Fibroblast of peridontal ligament (primary cell): Measurements from ENCODE around the gene SLC9A9.

Experiments used
- DNase-seq: peaks from one replicate; pipeline ENCODE4 v3.0.0-alpha.2; 2010; ENCODE audit errors: extremely low read depth

Gene SLC9A9

GRCh38 chr3:143843587-143843986, 4.7 kb downstream of the SLC9A9 start:
- no peak for DNase-seq

- DNase-seq: no peak
These were observed 7.6 kb downstream of the SLC9A9 start for GRCh38 chr3:143840636-143841035.

GRCh38 chr3:143839980-143840379, 8.3 kb downstream of the SLC9A9 start:
- no peak for DNase-seq

DNA sequence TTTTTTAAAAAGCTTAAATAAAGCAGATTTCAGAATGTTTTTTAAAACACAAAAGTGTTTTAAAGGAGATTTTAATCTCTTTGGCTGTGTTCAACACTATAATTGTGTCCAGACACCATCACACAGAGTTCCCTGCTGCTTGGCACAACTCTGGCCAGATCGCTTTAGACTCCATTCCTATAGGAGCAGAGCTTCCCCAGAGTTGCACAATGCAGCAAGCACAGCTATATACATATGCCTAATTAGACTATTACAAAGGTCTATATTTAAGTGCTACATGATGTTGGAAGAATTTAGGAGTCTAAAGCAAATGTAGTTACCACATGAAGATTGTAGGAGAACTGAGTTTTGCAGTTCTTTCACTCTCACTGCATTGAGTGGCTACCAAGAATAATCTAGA, 11.2 kb downstream of the SLC9A9 start:
- no peak for DNase-seq

GRCh38 chr3:143835312-143835711, 13.0 kb downstream of the SLC9A9 start:
- DNase-seq: no peak

- no peak for DNase-seq
These were observed 15.8 kb downstream of the SLC9A9 start for GRCh38 chr3:143832433-143832832.

DNA sequence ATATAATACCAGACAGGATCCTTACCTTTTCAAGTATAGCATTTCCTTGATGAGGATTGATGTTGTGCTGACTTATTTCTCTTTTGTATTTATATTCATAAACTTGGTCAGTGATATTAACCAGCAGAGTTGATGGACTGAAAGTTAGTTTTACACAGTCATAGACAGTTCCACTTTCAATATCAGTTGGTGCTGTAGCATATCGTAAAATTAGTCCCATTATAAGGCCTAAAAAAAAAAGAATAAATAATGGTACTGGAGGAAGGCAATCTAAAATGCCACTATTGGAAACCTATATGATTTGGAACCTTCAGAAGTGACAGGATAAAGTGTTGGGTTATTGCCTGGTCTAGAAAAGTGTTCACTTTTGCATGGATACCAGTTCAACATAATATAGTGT, 16.3 kb downstream of the SLC9A9 start:
- no peak for DNase-seq

DNA sequence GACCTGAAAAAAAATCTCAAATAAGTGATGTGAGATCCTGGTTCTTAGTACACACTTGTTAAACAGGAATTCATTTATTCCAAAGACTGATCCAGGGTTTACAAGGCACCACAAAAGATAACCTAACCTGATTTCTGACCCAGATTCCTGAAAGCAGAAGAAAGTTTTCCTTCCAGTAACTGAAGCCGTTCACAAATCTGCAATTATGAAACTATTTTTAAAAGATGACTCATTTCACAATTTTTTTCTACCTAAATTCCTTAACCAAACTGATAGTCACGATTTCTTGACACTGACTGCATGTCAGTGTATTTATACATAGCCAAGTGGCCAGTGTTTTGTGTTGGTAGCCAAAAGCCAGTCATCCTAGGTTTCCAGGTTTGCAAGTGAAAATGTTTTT, 17.1 kb downstream of the SLC9A9 start:
- peak; percentile 67 for DNase-seq

GRCh38 chr3:143830786-143831185, 17.5 kb downstream of the SLC9A9 start:
- no peak for DNase-seq

- DNase-seq: no peak
These were observed 18.2 kb downstream of the SLC9A9 start for GRCh38 chr3:143830063-143830462.

GRCh38 chr3:143827425-143827824, 20.8 kb downstream of the SLC9A9 start:
- no peak for DNase-seq

GRCh38 chr3:143826296-143826695, 22.0 kb downstream of the SLC9A9 start:
- no peak for DNase-seq

DNA sequence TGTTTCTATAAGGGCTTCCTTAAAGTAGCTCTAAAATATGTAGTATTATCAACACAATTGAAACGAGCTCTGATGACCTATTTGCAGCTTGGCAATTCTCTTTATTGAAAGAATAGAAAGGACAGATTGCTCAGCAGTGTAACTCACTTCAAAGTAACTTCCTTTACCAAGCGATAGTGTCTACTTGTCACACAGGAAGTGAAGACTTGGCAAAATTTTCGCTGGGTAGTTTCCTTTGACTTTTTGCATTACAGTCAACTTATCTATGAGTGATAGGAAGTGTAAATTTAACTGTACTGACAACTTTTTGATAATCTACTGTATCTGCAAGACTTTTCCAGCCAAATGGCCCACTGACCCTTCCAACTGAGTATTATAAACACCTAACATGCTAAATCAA, 22.8 kb downstream of the SLC9A9 start:
- no peak for DNase-seq

DNA sequence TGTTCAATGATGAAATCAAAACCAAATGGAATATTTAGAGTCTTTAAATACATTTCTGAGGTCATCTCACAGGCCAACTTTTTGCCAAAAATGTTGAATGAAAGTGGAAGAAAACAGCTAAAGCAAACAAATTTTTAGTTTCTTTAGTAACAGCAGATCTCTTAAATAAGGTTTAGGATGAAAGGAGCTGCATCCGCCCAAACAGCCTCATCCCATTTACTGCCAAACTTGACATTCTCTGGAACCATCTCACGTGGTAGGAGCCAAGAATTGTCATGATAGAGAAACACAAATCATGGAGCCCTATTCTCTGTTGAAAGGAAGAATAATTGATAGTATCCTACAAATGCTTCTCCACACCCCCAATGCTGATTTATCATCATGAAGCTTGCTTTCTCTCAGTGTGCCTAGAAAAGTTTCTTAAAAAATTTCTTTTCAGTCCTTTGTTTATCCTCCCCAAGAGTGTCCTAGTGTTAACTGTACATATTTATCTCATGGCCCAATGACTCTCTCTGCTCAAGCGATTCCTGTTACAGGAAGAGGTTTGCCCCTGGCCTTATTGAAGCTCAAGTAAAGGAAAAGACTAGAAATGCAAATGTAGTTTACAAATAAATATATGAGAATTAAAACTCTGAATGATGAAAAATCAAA, 23.4 kb downstream of the SLC9A9 start:
- DNase-seq: peak; percentile 60

DNA sequence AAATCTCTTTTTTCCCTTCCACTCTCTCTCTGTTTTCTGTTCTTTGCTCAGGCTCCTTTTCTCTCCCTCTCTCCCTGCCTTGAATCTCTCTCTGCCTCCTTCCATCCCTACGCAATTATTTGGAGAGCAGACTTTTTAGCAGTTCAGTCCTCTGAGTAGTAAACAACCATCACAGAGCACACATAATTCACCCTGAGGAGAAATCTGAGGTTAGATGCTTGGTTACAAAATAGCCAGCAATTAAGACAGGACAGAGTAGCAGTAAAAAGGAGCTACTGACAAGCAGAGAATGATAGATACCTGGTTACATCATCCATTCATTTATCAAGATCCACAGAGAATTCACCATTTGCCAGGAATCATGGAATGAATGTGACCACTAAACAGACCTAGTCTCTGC, 25.5 kb downstream of the SLC9A9 start:
- DNase-seq: no peak

DNA sequence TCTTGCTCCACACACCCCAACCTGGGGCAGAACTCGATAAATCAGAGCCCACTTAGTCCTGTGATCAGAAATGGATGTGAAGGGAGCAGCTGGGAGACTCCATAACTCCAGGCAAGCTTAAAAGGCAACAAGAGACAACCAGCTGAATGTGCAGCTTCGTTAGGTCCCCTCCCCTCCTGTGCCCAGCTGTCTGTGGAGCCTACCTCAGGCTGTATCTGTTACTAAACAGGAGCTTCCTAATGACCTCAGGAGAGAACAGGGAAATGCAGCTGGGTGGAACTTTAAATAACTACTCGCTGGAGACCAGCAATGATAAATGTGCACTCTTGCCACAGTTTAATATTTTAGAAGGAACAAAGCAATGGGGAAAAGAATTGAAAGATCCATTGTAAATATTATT, 25.9 kb downstream of the SLC9A9 start:
- no peak for DNase-seq

GRCh38 chr3:143821862-143822261, 26.4 kb downstream of the SLC9A9 start:
- no peak for DNase-seq

- DNase-seq: no peak
These were observed 27.6 kb downstream of the SLC9A9 start for GRCh38 chr3:143820466-143821221.

GRCh38 chr3:143819890-143820289, 28.4 kb downstream of the SLC9A9 start:
- DNase-seq: no peak

DNA sequence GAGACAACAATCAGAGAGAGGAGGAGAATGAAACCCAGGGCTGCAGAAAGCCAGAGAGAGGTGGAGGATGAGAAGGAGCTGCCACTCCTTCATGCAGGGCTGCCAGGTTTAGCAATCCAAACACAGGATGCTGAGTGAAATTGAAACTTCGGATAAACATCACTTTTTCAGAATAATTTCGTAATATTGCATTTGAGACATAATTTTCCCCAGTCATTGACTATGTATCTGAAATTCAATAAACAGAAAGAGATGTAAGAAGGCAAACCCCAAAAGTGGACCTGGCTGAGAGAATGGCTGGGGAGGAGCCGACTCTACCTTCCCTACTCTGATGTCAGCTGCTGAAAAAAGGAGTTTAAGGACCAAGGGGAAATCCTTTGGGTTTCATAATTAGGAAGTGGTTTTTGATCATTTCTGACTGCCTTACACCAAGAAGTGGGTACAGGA, 33.8 kb downstream of the SLC9A9 start:
- peak; percentile 52 for DNase-seq

DNA sequence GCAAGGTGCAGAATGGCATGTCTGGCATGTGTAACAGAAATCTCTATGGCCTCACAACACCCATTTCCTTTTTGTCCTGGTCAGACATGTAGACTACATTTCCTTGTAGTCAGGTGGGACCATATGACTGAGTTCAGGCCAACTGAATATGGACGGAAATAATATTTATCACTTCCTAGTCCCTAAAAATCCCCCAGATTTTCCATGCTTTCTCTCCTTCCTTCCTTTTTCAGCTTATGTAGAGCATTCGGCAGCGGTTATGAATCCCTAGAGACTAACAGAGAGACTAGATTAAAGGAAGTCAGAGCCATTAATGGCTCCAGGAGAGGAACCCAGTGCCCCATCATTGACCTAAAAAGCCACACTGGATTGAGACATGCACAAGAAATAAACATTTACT, 35.8 kb downstream of the SLC9A9 start:
- DNase-seq: no peak

- no peak for DNase-seq
These were observed 36.7 kb downstream of the SLC9A9 start for GRCh38 chr3:143811602-143812001.

DNA sequence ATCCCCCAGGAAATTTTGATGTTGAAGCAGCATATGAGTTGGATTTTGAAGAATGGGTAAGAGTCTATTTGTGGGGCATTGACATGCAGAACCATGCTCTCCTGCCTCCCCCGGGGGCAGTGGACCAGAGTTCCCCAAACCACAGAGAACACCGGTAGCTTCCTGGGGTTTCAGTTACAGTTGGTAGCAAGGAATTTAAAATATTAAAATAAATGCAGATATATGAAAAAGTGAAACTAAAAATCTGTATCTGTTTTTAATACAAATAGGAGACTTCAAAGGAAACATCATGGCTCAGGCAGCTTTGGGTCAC, 37.4 kb downstream of the SLC9A9 start:
- DNase-seq: no peak
